K562 (cell line): ENCODE results near the gene IL1RAPL2. TPM values are rescaled to one million over a fixed set of nuclear protein-coding genes. Genes with fewer than 3 reads are reported as not detected.

Experiments
- ATAC-seq: fragments of 200-7000 bp; cut with Tn5 transposase; 3 replicates; pipeline ENCODE4 v1.9.1; 2020; ENCODE audit warnings: moderate library complexity
- BruUV-seq: library from RNA; stranded (reverse); fragments of 400-500 nt; replicated peaks from 2 replicates; lab custom pipeline; 2021; lab: Mats Ljungman, UMichigan
- CTCF ChIA-PET: fragments of 300-600 bp; formaldehyde crosslinking; extraction: SDS; loops from one replicate; lab custom pipeline; 2021; ENCODE audit warnings: low intra/inter-chr PET ratio; lab: Yijun Ruan, JAX
- POLR2A ChIA-PET: fragments of 300-600, 350-650 bp; sonication (Branson Sonifier 250); formaldehyde crosslinking; extraction: SDS; loops from one replicate; lab custom pipeline; 2021; ENCODE audit warnings: antibody characterized with exemption, inconsistent platforms; lab: Yijun Ruan, JAX
- DNase-seq, 4 experiments: peaks; one replicate each; pipeline versions ENCODE4 v3.0.0 to v3.0.0-alpha.2; 2011 to 2018; ENCODE audit warnings: low spot score in 3 of 4, mixed read lengths in 3 of 4; ENCODE audit errors: extremely low read depth in 1 of 4
- FAIRE-seq: peaks from 2 replicates; lab custom pipeline; 2011; peaks lifted over from hg19 to GRCh38; lab: Jason Lieb, UNC
- H2AFZ ChIP-seq: 2 replicates; pipeline ENCODE4 v1.6.0; 2011; ENCODE audit warnings: low read depth, low read length, control low read depth, inconsistent platforms
- H3K27ac ChIP-seq: fragments of 200-600 bp; 3 replicates; pipeline ENCODE4 v1.8.0; 2011; ENCODE audit warnings: low read depth, mild to moderate bottlenecking, control low read depth, inconsistent platforms, low read length, moderate library complexity, mixed read lengths; ENCODE audit errors: extremely low read depth
- H3K27me3 ChIP-seq, 2 experiments: fragments of 300-600 bp in 1 of 2; 2 replicates in 1 of 2; 3 replicates in 1 of 2; pipeline versions ENCODE4 v1.6.0 to v1.8.0; 2011; ENCODE audit warnings: inconsistent platforms in 2 of 2, low read length in 2 of 2, mild to moderate bottlenecking in 1 of 2, mixed read lengths in 1 of 2, moderate library complexity in 1 of 2; ENCODE audit not compliant: control insufficient read depth in 2 of 2, insufficient read depth in 2 of 2
- H3K36me3 ChIP-seq: fragments of 300-600 bp; 3 replicates; pipeline ENCODE4 v1.8.0; 2011; ENCODE audit warnings: mild to moderate bottlenecking, low read length, inconsistent platforms; ENCODE audit not compliant: control insufficient read depth, insufficient read depth
- H3K4me1 ChIP-seq, 2 experiments: fragments of 200-600 bp in 1 of 2; replicated peaks in 1 of 2; 2 replicates in 1 of 2; 3 replicates in 1 of 2; pipeline versions ENCODE4 v1.5.1 to v1.8.0; 2011; ENCODE audit warnings: inconsistent platforms in 2 of 2, low read length in 2 of 2, mild to moderate bottlenecking in 1 of 2, mixed read lengths in 1 of 2, moderate library complexity in 1 of 2; ENCODE audit not compliant: control insufficient read depth in 2 of 2, insufficient read depth in 2 of 2
- H3K4me2 ChIP-seq: 2 replicates; pipeline ENCODE4 v1.6.1; 2011; ENCODE audit warnings: low read length, control low read depth, inconsistent platforms, mixed read lengths; ENCODE audit not compliant: insufficient read depth
- H3K4me3 ChIP-seq: fragments of 200-600 bp; sonication (generic), shearing (Covaris generic); 2 replicates; pipeline ENCODE4 v1.5.1; 2016; ENCODE audit warnings: control low read depth, inconsistent platforms
- H3K79me2 ChIP-seq: fragments of 200-600 bp; 3 replicates; pipeline ENCODE4 v1.8.0; 2011; ENCODE audit warnings: low read length, inconsistent platforms; ENCODE audit not compliant: control insufficient read depth, insufficient read depth
- H3K9ac ChIP-seq, 2 experiments: 2 replicates each; pipeline versions ENCODE4 v1.6.0 to v1.6.1; 2011; ENCODE audit warnings: low read depth in 2 of 2, low read length in 2 of 2, control low read depth in 1 of 2, inconsistent platforms in 1 of 2, mild to moderate bottlenecking in 1 of 2, mixed read lengths in 1 of 2; ENCODE audit not compliant: insufficient read depth in 1 of 2
- H3K9me1 ChIP-seq: one replicate; pipeline ENCODE4 v1.6.0; 2011; ENCODE audit warnings: inconsistent platforms, mild to moderate bottlenecking, low read length, moderate library complexity; ENCODE audit not compliant: control insufficient read depth, insufficient read depth
- H3K9me3 ChIP-seq: replicated peaks from 2 replicates; pipeline ENCODE4 v1.5.1; 2011; ENCODE audit warnings: low read depth, low read length, inconsistent platforms; ENCODE audit not compliant: control insufficient read depth, insufficient read depth
- H4K20me1 ChIP-seq: replicated peaks from 2 replicates; pipeline ENCODE4 v1.6.1; 2011; ENCODE audit warnings: low read length, inconsistent platforms, mixed read lengths; ENCODE audit not compliant: control insufficient read depth, insufficient read depth
- ARNT ChIP-seq, 2 experiments: fragments of 450-650 bp; IDR thresholded peaks; 2 replicates each; pipeline ENCODE4 v1.6.1; 2016; ENCODE audit warnings: mild to moderate bottlenecking in 1 of 2
- CGGBP1 ChIP-seq: fragments of 250-450 bp; sonication (Bioruptor Pico); IDR thresholded peaks from 2 replicates; pipeline ENCODE4 v1.9.0; 2021; ENCODE audit warnings: mild to moderate bottlenecking
- HBP1 ChIP-seq: fragments of 450-650 bp; formaldehyde crosslinking; IDR thresholded peaks from 2 replicates; pipeline ENCODE4 v1.4.0; 2022; ENCODE audit warnings: missing genetic modification characterization
- HLTF ChIP-seq: fragments of 450-650 bp; IDR thresholded peaks from 2 replicates; pipeline ENCODE4 v1.6.1; 2016
- IRF9 ChIP-seq: fragments of 450-650 bp; IDR thresholded peaks from 2 replicates; pipeline ENCODE4 v1.6.1; 2016; ENCODE audit warnings: missing biosample characterization, missing genetic modification characterization
- KLF10 ChIP-seq: fragments of 250-450 bp; sonication (Bioruptor Pico); IDR thresholded peaks from 2 replicates; pipeline ENCODE4 v1.6.1; 2021; ENCODE audit warnings: matching md5 sums
- KLF16 ChIP-seq: IDR thresholded peaks from 2 replicates; pipeline ENCODE4 v1.6.1; 2016; ENCODE audit warnings: antibody characterized with exemption
- NCOA2 ChIP-seq, 2 experiments: fragments of 450-650 bp; IDR thresholded peaks; 2 replicates each; pipeline ENCODE4 v1.6.1; 2018; ENCODE audit warnings: mild to moderate bottlenecking in 2 of 2, moderate library complexity in 1 of 2; ENCODE audit not compliant: partially characterized antibody in 2 of 2
- PREB ChIP-seq: sonication (generic); formaldehyde crosslinking; IDR thresholded peaks from 2 replicates; pipeline ENCODE4 v1.8.1; 2023; ENCODE audit warnings: mild to moderate bottlenecking, missing genetic modification reagents
- RBM39 ChIP-seq: fragments of 200-400 bp; formaldehyde crosslinking; optimal IDR thresholded peaks from 2 replicates; pipeline ENCODE3; 2018; ENCODE audit warnings: low read depth, low read length
- WHSC1 ChIP-seq: IDR thresholded peaks from one replicate; pipeline ENCODE4 v1.6.1; 2012; ENCODE audit warnings: low read length, control low read depth, inconsistent platforms
- ZFP1 ChIP-seq: fragments of 450-650 bp; formaldehyde crosslinking; IDR thresholded peaks from 2 replicates; pipeline ENCODE4 v1.4.0; 2020; ENCODE audit warnings: mild to moderate bottlenecking, mixed read lengths
- ZNF224 ChIP-seq: sonication (generic); formaldehyde crosslinking; IDR thresholded peaks from 2 replicates; pipeline ENCODE4 v1.8.0; 2022; ENCODE audit warnings: mild to moderate bottlenecking, missing genetic modification reagents
- ZNF583 ChIP-seq: fragments of 250-450 bp; sonication (Bioruptor Pico); IDR thresholded peaks from 2 replicates; pipeline ENCODE4 v1.4.0; 2020
- ZNF785 ChIP-seq: fragments of 250-450 bp; sonication (Bioruptor Pico); IDR thresholded peaks from 2 replicates; pipeline ENCODE4 v1.4.0; 2020; ENCODE audit warnings: mild to moderate bottlenecking
- WGBS: fragments of 100-300 bp; shearing (Covaris generic); methylation state at CpG from one replicate; pipeline ENCODE4 v1.1.6; 2016; ENCODE audit warnings: low coverage, mixed read lengths; ENCODE audit not compliant: insufficient coverage; ENCODE audit errors: missing lambda C conversion rate; 5-methylcytosine and 5-hydroxymethylcytosine counted together
- in situ Hi-C: fragments of 300-500 bp; cut with MboI; formaldehyde crosslinking; loops from 4 replicates; pipeline ENCODE4 v1.15.0; 2018; ENCODE audit warnings: inconsistent platforms, mixed read lengths
- intact Hi-C: fragments of 100-400 bp; cut with micrococcal nuclease; formaldehyde crosslinking; loops from 2 replicates; pipeline ENCODE4 v1.14.2; 2022
- polyA plus RNA-seq, 8 experiments: library from polyadenylated mRNA; depleted of rRNA in 4 of 8; stranded (reverse) in 5 of 8; unstranded in 3 of 8; fragments of >200 nt; fragmentation: Nextera tagmentation in 2 of 8; fragmentation: Illumina TruSeq in 1 of 8; extraction: Ambion mirVana in 2 of 8; extraction: Trizol in 1 of 8; gene quantifications; 2 replicates each; pipeline versions ENCODE4 v1.2.1 to v1.2.3, GENCODE V29; 2011 to 2014; ENCODE audit warnings: inconsistent platforms in 1 of 8, missing spikeins in 1 of 8
- total RNA-seq, 7 experiments: library from RNA; depleted of rRNA in 6 of 7; stranded (reverse); fragments of >200 nt in 6 of 7; fragmentation: Illumina TruSeq in 2 of 7; extraction: Trizol in 2 of 7; gene quantifications; 2 replicates each; pipeline versions ENCODE4 v1.2.1 to v1.2.3, GENCODE V29; 2011 to 2021; ENCODE audit warnings: low replicate concordance in 1 of 7

IL1RAPL2 gene
- total and polyA plus RNA-seq, 9 of the 15 experiments (the other 6 are each of a cell fraction or from before 2014, with no cell fraction given) = not detected

- no peaks in the 10 kb centered on the region for H3K9me1 ChIP-seq
- no peaks in the 10 kb centered on the region for H3K36me3 ChIP-seq
- no peaks in the 10 kb centered on the region for H3K4me1 ChIP-seq
- H3K79me2 ChIP-seq = no peaks in the 10 kb centered on the region
- H4K20me1 ChIP-seq = no peaks in the 10 kb centered on the region
- no peak overlapping the region for H3K9ac ChIP-seq
- ATAC-seq = no peak
- DNase-seq = no peak
- H3K27ac ChIP-seq = no peak overlapping the region
- no peak overlapping the region for H2AFZ ChIP-seq
- intact Hi-C loops = no loop called here
- POLR2A ChIA-PET = interaction anchor here (0.8 kb wide), 1 partner anchor 1037 kb away, joined by 4 read pairs; no protein-coding TSS in a partner anchor
- 3% methylated on average over 3 of the region's 3 CpGs for WGBS
- no peak overlapping the region for H3K4me2 ChIP-seq
- H3K27me3 ChIP-seq = no peaks in the 10 kb centered on the region
- in situ Hi-C loops = no loop called here
- no peaks in the 10 kb centered on the region for H3K9me3 ChIP-seq
- H3K4me3 ChIP-seq = no peak overlapping the region
- CTCF ChIA-PET = no interaction called here
- no TSS peak for BruUV-seq
- FAIRE-seq = no peak
- TF ChIP-seq RBM39 (no peak), HBP1 (CRISPR knock-in tag) (no peak), PREB (no peak), ZNF583 (no peak), KLF16 (no peak), ZNF785 (CRISPR knock-in tag) (no peak), ARNT (IDR thresholded peaks at IDR 0.05) (no peak), IRF9 (tag) (no peak), ZNF224 (CRISPR knock-in tag) (no peak), CGGBP1 (no peak), KLF10 (CRISPR knock-in tag) (no peak), HLTF (no peak), ZFP1 (CRISPR knock-in tag) (no peak), NCOA2 (IDR thresholded peaks at IDR 0.05; ENCODE audit: partially characterized antibody in 2 of 2) (no peak), WHSC1 (no peak)
Observed at GRCh38 chrX:105458846-105459245, 892.8 kb downstream of the IL1RAPL2 start.
